ENCODE measurements around the gene SPINT1.
A peak's percentile ranks its signal among the peaks of the same experiment; 100 is the strongest.

The SPINT1 gene, protein sequence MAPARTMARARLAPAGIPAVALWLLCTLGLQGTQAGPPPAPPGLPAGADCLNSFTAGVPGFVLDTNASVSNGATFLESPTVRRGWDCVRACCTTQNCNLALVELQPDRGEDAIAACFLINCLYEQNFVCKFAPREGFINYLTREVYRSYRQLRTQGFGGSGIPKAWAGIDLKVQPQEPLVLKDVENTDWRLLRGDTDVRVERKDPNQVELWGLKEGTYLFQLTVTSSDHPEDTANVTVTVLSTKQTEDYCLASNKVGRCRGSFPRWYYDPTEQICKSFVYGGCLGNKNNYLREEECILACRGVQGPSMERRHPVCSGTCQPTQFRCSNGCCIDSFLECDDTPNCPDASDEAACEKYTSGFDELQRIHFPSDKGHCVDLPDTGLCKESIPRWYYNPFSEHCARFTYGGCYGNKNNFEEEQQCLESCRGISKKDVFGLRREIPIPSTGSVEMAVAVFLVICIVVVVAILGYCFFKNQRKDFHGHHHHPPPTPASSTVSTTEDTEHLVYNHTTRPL

DNA sequence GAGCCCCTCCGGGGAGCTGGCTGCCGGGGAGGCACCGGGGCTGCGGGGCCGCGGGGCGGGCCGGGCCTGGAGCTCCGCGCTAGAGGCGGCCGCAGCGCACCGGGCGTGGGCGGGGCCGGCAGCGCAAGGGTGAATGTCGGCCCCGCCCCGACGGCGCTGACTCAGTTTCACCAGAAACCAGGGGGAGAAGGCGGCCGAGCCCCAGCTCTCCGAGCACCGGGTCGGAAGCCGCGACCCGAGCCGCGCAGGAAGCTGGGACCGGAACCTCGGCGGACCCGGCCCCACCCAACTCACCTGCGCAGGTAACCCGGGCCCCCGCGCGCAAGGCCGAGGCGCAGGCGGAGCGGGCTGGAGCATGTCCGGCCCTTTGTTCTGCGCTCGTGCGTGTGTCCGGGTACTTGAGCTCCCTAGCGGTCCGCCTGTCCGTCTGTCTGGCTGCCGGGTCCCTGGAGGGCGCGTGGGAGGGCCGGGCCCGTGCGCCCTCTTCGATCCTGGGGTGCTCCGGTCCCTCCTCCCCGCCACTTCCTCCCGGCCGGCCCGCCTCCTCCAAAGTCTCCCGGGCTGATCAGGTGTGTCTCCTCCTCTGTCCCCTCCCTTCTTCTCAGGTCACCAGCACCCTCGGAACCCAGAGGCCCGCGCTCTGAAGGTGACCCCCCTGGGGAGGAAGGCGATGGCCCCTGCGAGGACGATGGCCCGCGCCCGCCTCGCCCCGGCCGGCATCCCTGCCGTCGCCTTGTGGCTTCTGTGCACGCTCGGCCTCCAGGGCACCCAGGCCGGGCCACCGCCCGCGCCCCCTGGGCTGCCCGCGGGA lies at the start of gene SPINT1:
Gene SPINT1, plus strand, starts transcription at position 164 of the 811 bp plus-strand sequence. Its CDS starts 507 bp downstream, at position 671.
- DNase-seq = peak; percentile 64 to 74

DNA sequence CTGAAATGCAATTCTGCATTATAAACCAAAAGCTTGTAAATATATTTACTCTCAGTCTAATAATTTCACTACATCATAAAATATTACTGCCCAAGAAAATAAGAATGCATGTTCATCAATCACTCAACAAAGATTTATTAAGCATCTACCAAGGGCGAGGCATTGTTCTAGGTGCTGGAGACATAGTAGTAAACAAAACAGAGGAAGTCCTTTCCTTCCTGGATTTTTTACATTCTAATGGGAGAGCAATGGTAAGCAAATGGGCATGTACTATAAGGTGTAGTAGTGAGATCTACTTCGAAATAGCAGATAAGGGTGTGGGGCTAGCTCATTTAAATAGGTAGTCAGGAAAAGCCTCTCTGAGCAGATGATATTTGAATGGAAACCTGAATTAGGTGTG lies 47.8 kb upstream of the SPINT1 start:
- DNase-seq = no peak

DNA sequence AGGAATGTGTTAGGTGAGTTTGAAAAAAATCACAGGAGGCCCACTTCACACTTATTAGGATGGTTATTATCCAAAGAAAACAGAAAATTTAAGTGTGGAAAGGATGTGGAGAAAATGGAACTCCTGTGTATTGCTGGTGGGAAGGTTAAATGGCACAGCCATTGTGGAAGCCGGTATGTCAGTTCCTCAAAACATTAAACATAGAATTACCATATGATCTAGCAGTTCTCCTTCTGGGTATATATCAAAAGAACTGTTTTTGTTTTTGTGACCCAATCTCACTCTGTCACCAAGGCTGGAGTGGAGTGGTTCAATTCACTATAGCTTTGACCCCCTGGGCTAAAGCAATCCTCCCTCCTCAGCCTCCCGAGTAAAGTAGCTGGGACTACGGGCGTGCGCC lies 47.3 kb upstream of the SPINT1 start:
- no peak for DNase-seq

DNA sequence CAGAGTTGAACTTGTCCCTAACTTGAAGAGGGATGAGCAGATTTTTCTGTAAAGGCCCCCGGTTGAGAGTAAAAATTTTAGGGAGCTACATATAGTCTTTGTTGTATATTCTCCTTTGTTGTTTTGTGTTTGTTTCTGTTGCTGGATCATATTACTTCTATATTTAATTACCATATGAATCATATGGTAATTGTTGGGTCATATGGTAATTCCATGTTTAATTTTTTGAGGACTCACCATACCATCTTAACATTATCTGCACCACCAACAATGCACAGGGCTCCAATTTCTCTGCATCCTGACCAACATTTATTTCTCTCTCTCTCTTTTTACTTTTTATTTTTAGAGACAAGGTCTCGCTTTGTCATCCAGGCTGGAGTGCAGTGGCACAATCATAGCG lies 44.3 kb upstream of the SPINT1 start:
- no peak for DNase-seq

DNA sequence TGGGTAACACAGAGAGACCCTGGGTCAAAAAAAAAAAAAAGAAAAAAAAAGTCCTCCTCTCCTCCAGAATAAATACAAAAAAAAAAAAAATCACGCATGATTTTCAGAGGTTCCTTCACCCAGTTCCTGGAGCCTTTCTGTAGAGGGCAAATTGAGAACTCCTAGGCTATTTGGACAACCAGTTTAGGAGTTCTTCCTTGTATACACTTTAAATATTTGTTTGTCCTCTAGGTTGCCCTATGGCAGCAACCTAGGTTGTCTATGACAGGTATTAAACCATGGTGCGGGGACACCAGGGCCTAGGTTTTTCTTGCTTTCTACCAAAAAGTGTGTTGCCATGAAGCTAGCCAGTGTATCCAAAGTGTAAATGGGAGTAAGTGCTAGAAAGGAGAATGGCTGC lies 40.8 kb upstream of the SPINT1 start:
- DNase-seq = no peak

DNA sequence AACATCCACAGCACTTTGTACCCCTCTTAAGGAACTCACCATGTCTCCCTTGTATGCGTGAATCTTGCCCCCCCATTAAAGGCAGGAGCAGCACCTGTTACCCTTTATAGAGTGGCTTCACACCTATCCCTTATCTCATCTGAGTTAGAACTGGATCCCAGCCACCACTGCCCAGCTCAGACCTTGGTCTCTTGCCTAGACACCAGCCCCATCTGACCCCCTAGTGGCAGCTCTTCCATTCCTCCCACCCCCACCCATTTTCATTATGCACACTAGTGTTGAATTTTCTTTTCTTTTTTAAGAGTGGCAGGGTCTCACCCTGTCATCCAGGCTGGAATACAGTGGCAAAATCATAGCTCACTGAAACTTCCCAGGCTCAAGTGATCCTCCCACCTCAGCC lies 40.2 kb upstream of the SPINT1 start:
- DNase-seq = no peak

DNA sequence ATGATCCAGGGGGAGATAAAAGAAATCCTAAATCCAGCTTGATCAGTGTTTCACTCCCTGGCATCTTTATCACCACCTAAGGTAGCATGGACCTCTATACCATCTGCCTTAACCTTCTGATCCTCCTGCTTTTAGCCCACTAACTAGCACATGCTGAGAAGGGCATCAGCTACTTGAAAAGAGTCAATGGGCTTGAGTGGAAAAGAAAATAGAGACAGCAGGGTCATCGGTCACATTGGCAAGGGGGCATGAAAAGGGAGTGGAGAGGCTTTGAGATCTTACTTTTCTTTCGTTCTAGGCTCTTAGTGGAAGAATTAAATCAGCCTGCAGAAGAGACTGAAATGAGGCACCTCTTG lies 37.2 kb upstream of the SPINT1 start:
- no peak for DNase-seq

DNA sequence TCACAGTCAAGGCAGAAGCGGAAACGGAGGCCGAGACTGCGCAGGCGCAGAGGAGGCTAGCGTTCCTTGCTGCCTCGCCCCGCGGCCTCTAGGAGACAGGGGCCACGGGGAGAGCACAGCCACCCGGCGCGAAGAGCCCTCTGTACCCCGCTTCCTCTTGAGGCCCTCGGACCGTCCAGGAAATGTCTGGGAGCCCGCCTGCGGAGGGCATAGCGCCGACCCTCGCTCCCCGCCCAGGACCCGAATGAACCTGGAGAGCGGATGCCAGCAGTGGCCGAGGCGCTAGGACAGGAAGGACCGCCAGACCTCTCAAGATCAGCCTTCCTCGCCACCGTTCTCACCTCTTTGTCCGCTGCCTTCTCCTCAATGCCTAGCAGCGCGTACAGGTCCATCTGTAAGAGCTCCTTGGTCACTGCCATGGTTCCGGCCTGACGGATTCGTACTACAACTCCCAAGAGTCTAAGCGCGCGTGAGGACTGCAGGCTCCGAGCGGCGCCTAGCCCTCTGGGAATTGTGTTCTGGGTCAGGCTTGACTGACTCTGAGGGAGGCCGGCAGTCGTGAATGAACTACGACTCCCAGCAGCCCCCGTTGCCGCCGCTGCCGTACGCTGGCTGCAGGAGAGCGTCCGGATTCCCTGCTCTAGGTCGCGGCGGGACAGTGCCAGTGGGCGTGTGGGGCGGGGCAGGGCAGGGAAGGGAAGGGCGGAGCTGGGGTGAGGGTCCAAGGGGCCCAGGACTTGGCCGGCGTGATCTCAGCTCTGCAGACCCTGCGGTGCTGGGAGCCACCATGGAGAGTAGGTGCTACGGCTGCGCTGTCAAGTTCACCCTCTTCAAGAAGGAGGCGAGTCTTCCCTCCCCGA lies 36.6 kb upstream of the SPINT1 start, which contains the start of the genes DNAJC17 and ZFYVE19:
Gene DNAJC17, minus strand, starts transcription at position 446 of the 860 bp plus-strand sequence. Its CDS starts 27 bp downstream, at position 419.
Gene ZFYVE19, plus strand, starts transcription at position 62 of the 860 bp plus-strand sequence. Its CDS starts 501 bp downstream, at position 563.
- peak; percentile 95 for DNase-seq

DNA sequence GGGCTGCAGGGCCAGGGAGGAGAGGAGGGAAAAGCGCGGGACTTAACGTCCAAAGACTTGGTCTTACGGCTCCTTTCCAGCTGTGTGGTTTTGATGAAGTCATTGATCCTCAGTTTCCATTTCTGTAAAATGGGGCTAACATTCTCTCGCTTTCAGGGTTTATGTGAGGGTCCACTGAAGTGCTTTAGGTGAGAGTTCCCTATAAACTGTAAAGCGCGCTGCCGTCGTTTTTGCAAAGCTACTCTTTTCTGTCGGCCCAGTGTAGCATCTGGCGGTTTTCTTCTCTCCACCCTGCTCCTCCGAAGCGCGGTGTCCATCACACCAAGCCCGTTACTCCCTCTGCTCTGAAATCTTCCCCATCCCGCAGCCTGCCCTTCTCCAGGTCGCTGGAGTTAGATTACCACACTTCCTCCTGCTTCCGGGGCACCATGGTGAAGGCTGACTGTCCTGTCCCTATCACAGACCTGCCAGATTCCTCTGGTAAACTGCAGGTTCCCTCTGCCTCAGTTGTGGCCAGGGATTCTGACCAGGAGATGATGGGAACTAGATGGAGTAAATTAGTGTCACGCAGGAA lies 35.9 kb upstream of the SPINT1 start:
- no peak for DNase-seq

DNA sequence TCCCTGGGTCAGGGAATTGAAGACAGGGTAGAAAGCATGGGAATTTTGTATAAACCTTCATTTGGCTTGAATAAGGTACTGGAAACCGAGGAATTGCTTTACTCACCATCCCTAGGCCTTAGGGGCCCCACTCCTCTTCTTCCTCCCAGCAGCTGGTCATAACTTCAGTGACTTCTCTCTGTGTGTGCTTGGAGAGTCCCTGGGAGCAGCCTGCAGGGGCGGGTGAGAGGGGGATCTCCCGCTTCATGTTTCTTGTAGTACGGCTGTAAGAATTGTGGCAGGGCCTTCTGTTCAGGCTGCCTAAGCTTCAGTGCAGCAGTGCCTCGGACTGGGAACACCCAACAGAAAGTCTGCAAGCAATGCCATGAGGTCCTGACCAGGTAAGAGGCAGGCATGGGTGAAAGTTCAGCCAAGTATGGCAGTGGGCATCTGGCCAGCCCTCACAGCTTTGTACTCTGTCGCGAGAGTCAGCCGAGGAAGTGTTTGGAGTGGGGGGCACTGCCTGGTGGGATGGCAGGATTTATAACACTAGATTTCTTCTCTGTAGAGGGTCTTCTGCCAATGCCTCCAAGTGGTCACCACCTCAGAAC lies 34.9 kb upstream of the SPINT1 start:
- DNase-seq = no peak

DNA sequence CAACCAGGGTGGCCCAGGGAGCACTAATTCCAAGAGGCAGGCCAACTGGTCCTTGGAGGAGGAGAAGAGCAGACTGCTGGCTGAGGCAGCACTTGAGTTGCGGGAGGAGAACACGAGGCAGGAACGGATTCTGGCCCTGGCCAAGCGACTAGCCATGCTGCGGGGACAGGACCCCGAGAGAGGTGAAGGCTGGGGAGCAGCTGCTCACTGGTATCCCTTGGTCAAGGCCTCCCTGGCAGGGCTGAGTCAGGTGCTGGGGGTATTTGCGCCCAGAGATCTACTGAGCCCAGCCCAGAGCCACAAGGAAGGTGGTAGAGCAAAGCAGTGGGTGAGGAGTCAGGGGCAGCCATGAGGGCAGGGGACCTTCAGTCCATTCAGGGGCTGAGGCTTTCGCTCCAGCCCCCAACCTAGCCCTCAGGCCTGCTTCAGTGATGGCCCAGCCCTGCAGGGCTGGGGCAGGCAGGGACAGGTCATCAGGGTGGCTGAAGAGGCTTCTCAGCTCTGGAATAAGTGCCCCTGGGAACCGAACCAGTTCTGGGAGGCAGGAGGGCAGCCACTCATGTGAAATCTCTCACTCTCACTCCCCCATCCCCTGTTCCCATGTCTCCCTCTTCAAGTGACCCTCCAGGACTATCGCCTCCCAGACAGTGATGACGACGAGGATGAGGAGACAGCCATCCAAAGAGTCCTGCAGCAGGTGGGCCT lies 31.0 kb upstream of the SPINT1 start:
- no peak for DNase-seq

DNA sequence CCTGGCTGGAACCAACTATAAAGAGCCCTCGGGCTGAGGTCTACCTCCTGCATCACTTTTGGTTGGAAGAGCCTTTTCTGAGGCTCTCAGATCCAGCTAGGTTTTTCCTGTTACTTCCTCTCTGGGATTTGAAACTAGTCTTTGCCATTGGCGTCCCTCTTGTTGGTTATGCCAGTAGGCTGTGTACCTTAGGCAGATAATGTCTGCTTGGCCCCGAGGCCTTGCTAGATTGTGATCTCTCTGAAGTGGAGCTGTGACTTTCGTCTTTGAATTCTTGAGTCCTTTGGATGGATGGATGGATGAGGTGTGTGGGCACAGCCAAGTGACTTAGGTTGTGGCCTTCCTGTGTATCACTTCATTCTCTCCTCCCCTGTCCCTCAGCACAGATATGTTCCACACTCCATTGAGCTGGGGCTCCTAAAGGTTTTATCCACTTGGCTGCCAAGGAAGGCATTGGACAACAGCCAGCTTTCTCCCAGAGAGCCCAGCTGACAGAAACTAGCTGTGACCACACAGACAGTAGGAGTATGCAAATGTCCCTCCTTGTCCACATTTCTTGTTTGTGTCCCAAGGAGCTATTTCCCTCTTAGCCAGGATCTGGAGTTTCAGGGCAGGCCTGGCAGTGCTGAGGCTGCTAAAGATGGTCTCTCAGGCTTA lies 28.7 kb upstream of the SPINT1 start:
- no peak for DNase-seq

DNA sequence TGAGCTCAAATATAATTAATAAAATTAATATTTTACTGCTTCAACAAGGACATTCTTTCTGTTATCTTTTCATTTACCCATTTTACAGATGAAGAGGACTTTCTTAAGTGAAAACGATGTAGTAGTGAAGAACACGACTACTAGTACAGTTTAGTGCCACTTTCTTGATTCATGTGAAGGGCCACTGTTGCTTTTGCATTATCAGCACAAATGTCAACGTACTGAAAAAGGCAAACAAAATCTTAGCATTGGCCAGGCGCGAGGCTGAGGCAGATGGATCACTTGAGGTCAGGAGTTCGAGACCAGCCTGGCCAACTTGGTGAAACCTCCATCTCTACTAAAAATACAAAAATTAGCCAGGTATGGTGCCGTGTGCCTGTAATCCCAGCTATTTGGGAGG lies 24.8 kb upstream of the SPINT1 start:
- DNase-seq = no peak

DNA sequence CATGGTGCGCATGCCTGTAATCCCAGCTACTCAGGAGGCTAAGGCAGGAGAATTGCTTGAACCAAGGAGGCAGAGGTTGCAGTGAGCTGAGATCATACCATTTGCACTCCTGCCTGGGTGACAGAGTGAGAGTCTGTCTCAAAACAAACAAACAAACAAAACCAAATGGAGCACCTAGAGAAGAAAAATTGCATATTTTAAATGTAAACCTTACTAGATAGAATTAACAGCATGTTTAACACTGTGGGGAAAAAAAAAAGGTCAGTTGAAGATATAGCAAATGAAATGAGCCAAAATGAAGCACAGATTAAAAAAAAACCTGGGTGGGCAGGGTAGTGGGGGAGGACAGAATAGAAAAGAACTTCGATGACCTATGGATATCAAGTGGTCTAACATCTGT lies 22.7 kb upstream of the SPINT1 start:
- DNase-seq = no peak

DNA sequence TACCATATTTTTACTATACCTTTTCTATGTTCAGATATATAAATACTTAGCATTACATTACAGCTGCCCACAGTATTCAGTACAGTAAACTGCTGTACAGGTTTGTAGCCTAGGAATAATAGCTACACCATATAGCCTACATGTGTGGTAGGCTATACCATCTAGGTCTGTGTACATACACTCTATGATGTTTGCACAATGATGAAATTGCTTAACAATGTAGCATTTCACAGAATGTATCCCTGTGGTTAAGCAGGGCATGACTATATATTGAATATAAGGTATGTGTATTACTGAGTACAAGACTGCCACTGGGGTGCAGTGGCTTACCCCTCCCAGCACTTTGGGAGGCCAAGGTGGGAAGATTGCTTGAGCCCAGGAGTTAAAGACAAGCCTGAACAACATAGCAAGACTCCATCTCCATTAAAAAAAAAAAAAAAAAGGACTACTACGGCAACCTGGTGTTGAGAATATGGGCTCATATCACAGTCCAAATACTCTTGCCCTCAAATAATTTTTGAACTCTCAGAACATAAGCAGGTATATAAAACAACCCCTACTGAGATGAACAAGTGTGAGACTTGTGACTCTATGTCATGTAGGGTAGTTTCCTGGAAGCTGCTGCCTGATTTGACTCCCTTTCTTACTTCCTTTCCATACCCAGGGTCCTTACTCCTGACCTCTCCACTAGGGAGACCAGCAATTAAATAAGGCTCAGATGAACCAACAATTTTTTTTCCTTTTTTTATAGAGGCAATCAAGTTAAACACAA lies 20.1 kb upstream of the SPINT1 start:
- no peak for DNase-seq

DNA sequence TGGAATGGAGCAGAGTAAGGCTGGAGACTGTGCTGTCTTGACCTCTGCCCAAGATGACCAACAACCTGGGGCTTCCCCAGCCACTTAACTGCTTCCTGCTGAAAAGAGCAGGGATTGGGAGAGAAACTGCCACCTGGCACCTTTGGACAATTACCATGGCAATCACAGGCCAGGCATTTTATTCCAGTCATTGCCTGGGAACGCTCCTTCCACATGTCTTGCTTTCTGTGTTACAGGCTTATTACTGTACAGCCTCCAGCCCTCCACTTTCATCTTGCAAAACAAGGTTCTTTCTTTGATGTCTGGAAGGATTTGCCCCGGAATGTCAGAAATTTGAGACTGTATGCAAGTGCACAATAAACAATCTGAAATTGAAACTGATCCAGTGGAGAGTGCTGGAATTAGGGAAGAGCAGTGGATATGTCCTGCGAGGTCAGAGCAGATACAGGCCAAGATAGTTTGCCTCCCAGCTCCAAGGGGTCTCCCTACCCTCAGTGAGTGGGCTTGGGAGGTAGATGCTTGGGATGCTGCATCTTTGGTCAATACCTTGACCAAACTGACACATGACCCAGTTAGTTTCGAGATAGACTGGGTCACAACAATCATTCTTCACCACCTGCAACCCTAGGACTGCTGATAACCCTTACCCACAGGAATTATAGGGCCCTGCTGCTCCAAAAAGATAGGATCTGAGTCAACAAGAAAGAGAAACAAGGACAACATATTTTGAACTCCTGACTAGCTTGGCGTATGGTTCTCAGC lies 18.0 kb upstream of the SPINT1 start:
- no peak for DNase-seq

DNA sequence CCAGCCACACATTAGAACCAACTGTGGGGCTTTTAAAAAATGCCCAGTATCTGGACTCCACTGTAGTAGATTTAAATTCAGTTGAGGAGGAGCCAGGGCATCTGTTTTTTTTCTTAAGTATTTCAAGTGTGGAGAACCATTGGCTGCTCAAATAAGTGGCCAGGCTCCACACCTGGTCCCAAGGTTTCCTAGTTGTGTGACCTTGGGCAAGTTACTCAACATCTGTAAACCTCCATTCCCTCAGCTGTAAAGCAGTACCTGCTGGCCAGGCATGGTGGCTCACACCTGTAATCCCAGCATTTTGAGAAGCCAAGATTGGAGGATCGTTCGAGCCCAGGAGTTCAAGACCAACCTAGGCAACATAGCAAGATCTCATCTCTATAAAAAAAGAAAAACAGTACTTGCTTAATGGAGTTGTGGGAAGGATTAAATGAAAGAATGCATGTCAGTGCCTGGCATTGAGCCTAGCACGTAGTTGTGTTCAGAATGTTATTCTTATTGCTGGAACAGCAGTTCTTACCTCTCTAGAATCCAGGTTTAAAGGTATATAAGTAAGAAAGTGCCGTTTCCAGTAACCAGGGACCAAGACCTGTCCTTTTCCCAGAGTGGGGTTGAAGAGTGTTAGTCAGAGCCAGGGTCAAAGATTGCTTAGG lies 17.3 kb upstream of the SPINT1 start:
- no peak for DNase-seq

DNA sequence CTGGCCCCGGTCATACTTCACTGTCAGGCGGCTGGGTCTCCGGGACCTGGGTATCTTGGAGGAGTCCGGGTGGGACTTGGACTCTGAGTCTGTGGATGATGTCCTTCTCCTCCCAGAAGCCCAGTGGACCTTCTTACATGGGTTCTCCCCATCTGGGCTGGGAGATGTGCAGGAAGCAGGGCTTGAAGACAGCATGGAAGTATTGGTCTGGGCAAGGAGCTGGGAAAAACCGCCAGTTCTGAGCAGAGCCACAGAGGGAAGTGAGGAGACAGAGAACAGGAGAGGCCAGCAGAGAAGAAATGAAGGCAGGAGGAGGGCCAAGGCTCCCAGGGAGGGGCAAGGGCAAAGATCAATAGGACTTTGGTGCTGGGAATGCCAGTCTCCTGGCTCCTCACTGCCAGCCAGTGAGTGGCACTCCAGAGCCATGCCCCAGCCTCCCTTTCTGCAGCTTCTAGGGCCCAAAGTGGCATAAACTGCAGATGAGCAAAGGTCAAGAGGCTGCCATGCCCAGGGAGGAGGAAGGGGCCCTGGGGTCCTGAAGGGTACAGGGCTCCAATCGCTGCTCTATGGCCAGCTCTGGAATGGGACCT lies 15.3 kb upstream of the SPINT1 start, which contains the start of gene PPP1R14D:
Gene PPP1R14D, minus strand, starts transcription at position 262 of the 590 bp plus-strand sequence. Its CDS starts 67 bp downstream, at position 195.
- no peak for DNase-seq

Data from stimulated activated CD4-positive, alpha-beta T cell treated with anti-CD3 and anti-CD28 coated beads, Interleukin-2, amount 100 ng/mL, for 48 hours (primary cell).